SK-N-SH treated with all-trans-retinoic acid at 6 μM for 48 hours (cell line): ENCODE data around the gene SLC35F4.

Source experiments
- ISL1 ChIP-seq: fragments of 250-450 bp; sonication (Bioruptor Pico); IDR thresholded peaks from 2 replicates; pipeline ENCODE4 v2.1.2; 2022; ENCODE audit warnings: mild to moderate bottlenecking, moderate library complexity
- SNAI2 ChIP-seq: fragments of 250-450 bp; sonication (Bioruptor Pico); IDR thresholded peaks from 2 replicates; pipeline ENCODE4 v1.5.0; 2020; ENCODE audit warnings: mild to moderate bottlenecking, moderate library complexity
- TCF4 ChIP-seq: fragments of 250-450 bp; sonication (Bioruptor Pico); IDR thresholded peaks from 2 replicates; pipeline ENCODE4 v1.8.0; 2021; ENCODE audit warnings: mild to moderate bottlenecking, moderate library complexity, borderline replicate concordance

DNA sequence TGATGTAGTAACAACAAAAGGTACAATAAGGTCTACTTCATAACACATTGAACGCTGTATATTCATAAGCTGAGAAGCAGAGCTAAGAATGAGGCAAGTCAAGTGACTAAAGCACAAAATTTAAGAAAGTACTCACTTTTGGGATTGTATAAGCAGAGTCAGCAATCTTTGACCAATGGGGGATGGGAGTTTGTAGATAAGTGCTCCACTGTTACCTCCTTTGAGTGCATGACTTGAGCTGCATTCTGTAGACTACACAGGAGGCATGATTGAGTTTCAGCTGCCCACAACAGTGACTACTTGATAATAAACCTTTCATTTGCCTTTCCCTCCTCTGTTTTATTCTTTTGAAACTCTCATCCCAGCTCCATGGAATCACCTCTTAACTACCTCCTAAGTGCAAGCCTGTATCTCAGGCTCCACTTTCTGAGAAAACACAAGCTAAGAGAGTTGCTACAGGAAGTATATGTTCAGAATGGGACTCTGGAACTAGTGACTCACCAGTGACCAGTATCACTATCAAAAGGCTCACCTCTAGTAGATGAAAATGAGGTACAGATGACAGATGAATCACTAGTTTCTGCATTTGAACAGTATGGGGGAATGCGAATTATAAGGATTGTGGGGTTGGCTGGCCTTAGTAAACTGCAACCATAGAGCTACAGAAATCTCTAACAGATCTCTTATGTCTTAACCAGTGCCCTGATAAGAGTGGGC, 49.2 kb downstream of the SLC35F4 start:
- TF ChIP-seq TCF4 (CRISPR knock-in tag) = no peak
- no peak for TF ChIP-seq SNAI2 (CRISPR knock-in tag)
- TF ChIP-seq ISL1 (CRISPR knock-in tag) = no peak
